ENCODE measurements around the gene CXXC5. TPM values are rescaled to one million over a fixed set of nuclear protein-coding genes. Genes with fewer than 3 reads are reported as not detected.

The CXXC5 gene
- polyA plus RNA-seq, 1 donor: 191 TPM

GRCh38 chr5:139636975-139637408, 11.2 kb upstream of the CXXC5 start:
- no peak for DNase-seq

- DNase-seq: no peak
Measured at GRCh38 chr5:139637438-139638089, 10.6 kb upstream of the CXXC5 start.

- DNase-seq: no peak
Measured at GRCh38 chr5:139638090-139638735, 9.9 kb upstream of the CXXC5 start.

- DNase-seq: no peak
Measured at GRCh38 chr5:139638736-139639618, 9.2 kb upstream of the CXXC5 start.

GRCh38 chr5:139639619-139640380, 8.3 kb upstream of the CXXC5 start:
- DNase-seq: no peak

GRCh38 chr5:139640421-139641115, 7.6 kb upstream of the CXXC5 start:
- DNase-seq: no peak

- DNase-seq: no peak
Measured at GRCh38 chr5:139641116-139642080, 6.8 kb upstream of the CXXC5 start.

- DNase-seq: no peak
Measured at GRCh38 chr5:139642213-139642612, 5.9 kb upstream of the CXXC5 start.

GRCh38 chr5:139642891-139643871, 5.0 kb upstream of the CXXC5 start:
- no peak for DNase-seq

- DNase-seq: no peak
Measured at GRCh38 chr5:139644001-139644456, 4.1 kb upstream of the CXXC5 start.

GRCh38 chr5:139644646-139645429, 3.3 kb upstream of the CXXC5 start:
- DNase-seq: no peak

- DNase-seq: no peak
Measured at GRCh38 chr5:139645430-139645871, 2.7 kb upstream of the CXXC5 start.

GRCh38 chr5:139646111-139646510, 2.0 kb upstream of the CXXC5 start:
- DNase-seq: no peak

- DNase-seq: no peak
Measured at GRCh38 chr5:139646912-139647505, 1.1 kb upstream of the CXXC5 start.

- no peak for DNase-seq
Measured at GRCh38 chr5:139647506-139648204, 494 bp upstream of the CXXC5 start.

- DNase-seq: no peak
Measured at GRCh38 chr5:139649082-139649991, 1.2 kb downstream of the CXXC5 start.

Data from left kidney (tissue), 2 donors.